GM06990 (cell line): Measurements from ENCODE around the gene AKIRIN1.

ENCODE experiments used
- DNase-seq: peaks from one replicate; pipeline ENCODE4 v3.0.0-alpha.2; 2011; ENCODE audit not compliant: insufficient read length; ENCODE audit errors: extremely low read depth
- H3K27me3 ChIP-seq: replicated peaks from 2 replicates; pipeline ENCODE4 v1.6.0; 2011; ENCODE audit warnings: low read length; ENCODE audit not compliant: control insufficient read depth, insufficient read depth
- H3K36me3 ChIP-seq: 2 replicates; pipeline ENCODE4 v1.5.1; 2011; ENCODE audit warnings: low read length; ENCODE audit not compliant: control insufficient read depth, insufficient read depth
- H3K4me3 ChIP-seq: replicated peaks from 2 replicates; pipeline ENCODE4 v1.5.1; 2011; ENCODE audit warnings: low read depth, mild to moderate bottlenecking, control low read depth, low read length
- TF ChIP-seq, protein P1 (sequence below): IDR thresholded peaks from 2 replicates; pipeline ENCODE4 v1.5.1; 2011; ENCODE audit warnings: low read length, control low read depth, mild to moderate bottlenecking, inconsistent platforms; ENCODE audit not compliant: insufficient read depth, poor library complexity, severe bottlenecking

Gene AKIRIN1

DNA sequence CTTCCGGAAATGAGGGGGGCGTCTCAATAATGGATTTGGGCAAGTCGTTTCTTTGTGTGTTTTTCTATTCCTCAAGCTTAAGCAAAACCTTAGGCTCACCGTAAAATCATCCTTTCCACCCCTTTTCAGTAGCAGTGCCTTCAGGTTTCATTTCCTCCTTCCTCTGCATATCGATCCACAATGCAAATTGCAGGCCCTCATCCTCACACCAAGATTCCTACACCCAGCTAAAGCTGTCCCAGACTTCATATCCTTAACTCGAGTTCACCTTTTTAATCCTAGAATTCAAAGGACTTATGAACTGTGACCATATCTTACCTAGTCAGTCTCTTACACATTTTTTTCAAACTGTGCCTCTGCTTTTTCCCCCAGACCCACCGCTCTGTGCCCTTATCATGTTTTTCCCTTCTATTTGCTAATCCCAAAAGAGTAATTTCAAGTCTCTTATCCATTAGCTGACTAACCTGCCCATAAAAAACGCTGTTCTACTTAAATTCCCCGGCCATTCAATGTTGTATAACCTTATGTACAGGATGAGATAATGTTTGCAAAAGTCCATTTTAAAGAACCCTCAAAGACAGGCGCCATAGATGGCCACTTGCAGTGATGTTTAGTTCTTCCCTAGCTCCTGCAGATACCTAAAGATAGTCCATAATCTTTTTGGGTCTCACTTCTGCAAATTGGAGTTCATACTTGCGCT, 1.5 kb downstream of the AKIRIN1 start:
- Histone ChIP-seq H3K27me3 (no peaks in the 10 kb centered on the region), H3K36me3 (peaks cover 1% of the 10 kb centered on the region), H3K4me3 (peak overlapping the region; percentile 98)
- TF ChIP-seq, protein P1, sequence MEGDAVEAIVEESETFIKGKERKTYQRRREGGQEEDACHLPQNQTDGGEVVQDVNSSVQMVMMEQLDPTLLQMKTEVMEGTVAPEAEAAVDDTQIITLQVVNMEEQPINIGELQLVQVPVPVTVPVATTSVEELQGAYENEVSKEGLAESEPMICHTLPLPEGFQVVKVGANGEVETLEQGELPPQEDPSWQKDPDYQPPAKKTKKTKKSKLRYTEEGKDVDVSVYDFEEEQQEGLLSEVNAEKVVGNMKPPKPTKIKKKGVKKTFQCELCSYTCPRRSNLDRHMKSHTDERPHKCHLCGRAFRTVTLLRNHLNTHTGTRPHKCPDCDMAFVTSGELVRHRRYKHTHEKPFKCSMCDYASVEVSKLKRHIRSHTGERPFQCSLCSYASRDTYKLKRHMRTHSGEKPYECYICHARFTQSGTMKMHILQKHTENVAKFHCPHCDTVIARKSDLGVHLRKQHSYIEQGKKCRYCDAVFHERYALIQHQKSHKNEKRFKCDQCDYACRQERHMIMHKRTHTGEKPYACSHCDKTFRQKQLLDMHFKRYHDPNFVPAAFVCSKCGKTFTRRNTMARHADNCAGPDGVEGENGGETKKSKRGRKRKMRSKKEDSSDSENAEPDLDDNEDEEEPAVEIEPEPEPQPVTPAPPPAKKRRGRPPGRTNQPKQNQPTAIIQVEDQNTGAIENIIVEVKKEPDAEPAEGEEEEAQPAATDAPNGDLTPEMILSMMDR, result no peak
- DNase-seq, result no peak

DNA sequence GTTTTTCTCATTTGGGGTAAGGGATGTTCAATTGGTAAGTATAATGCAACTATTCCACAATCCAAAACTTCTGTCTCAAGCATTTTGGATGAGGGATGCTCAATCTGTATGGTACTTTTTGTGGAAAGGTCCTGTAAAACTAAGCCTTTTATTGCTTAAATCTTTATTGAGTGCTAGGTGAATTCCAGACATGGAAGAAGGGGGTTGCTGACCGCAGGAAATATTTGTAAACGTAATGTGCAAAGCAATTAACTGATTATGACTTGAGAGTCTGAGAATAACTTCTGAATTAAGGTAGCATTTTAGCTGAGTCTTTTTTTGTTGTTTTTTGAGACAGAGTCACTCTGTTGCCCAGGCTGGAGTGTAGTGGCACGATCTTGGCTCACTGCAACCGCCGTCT, 3.1 kb downstream of the AKIRIN1 start:
- TF ChIP-seq, protein P1, result no peak
- Histone ChIP-seq H3K27me3 (no peaks in the 10 kb centered on the region), H3K4me3 (no peak overlapping the region), H3K36me3 (peaks cover 1% of the 10 kb centered on the region)
- no peak for DNase-seq

DNA sequence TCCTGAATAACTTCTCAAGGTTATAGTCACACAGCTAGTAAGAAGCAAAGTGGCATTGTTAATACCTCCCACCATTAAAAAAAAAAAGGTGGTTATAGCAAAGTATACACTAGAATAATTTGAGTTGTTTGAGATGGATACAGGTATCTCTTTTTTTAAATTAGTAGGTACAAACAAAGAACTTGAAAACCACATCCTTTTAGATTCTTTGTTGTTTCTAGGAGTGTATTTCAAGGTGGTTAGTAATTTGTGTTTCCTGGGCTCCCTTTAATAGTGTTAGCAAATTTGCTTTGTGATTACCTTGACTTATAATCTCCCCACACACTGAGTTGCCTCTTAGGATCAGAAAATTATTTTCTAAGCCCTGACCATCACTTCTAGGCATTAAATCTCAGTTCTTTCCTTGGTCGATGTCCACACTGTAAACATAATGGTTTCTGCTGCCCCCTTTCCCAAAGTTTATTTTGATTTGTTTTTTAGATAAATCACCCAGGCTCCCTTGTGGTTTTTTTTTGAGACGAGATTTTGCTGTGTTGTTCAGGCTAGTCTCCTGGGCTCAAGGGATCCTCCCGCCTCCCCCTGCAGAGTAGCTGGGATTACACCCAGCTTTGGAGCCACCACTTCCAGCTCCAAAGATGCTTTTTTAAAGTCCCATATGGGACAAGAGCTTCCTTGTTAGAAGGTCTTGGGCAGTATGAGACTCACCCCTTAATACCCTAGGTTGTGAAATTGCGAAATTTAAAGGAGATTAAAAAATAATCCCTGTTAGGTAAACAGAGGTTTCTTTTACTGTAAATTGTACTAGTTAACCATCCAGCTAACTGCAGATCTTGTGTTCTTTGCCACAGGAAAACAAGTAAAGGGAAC, 6.2 kb downstream of the AKIRIN1 start:
- Histone ChIP-seq H3K36me3 (peaks cover 8% of the 10 kb centered on the region), H3K27me3 (no peaks in the 10 kb centered on the region), H3K4me3 (no peak overlapping the region)
- DNase-seq, result no peak
- TF ChIP-seq, protein P1, result no peak

DNA sequence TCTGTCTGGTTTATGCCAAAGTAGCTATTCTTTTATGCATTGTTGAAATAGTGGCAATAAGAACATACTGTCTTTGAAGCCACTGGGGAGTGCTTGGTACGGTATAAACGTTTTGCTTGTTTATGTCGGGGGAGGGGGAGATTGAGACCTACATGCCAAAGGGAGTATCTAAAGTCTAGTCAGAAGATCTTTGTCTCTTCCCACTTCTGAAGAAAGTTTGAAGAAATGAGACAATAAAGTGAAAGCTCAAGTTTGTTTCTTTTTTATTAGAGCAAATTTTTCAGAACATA, 6.8 kb downstream of the AKIRIN1 start:
- Histone ChIP-seq H3K4me3 (no peak overlapping the region), H3K27me3 (no peaks in the 10 kb centered on the region), H3K36me3 (peaks cover 10% of the 10 kb centered on the region)
- DNase-seq, result no peak
- TF ChIP-seq, protein P1, result no peak

DNA sequence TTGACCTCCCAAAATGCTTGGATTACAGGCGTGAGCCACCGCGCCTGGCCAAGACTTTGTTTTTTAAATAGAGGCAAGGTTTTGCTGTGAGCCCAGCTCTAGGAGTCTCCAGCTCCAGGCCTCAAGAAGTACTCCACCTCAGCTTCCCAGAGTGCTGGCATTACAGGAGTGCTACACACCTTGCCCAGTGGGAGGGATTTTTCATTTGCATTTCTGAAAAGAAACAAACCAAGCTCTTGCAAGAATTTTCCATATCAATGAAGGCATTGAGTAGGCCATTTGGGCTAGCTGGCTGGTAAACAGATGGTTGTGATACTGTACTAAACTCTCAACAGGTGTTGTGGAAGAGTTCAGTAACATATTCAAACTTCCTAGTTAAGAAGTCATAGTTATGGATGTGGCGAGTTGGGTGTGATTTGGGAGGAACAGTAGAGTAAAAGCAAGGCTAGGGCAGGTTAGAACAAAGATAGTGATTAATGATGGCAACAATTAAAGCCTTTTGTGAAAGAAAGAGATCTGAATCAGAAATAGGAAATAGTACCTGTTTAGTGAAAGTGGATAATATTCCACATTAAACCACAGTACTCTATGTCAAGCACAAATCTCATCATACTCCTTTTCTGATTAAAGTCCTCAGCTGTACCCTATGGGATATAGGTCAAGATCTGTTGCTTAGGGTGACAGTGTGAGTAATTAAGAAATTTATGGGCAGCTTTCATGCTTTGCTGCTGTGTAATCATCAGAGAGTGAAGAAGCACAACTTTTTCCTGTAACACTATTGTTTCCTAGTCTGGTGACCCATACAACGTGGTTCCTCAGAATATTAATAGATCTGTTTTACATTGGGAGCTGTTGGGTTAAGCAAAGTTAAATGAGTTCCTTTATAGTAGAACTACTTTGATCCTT, 10.7 kb downstream of the AKIRIN1 start:
- peaks cover 17% of the 10 kb centered on the region for H3K36me3 ChIP-seq
- no peak for DNase-seq
- no peaks in the 10 kb centered on the region for H3K27me3 ChIP-seq
- TF ChIP-seq, protein P1, result no peak
- no peak overlapping the region for H3K4me3 ChIP-seq
